RWPE1 (cell line): ENCODE measurements around the gene APOB.

ENCODE experiments used
- CTCF ChIA-PET: fragments of 350-600 bp; sonication (Branson Sonifier 250); formaldehyde crosslinking; extraction: SDS; loops from one replicate; lab custom pipeline; 2021; lab: Yijun Ruan, JAX
- POLR2A ChIA-PET: fragments of 400-600 bp; formaldehyde crosslinking; extraction: SDS; loops from one replicate; lab custom pipeline; 2020; ENCODE audit warnings: antibody characterized with exemption; ENCODE audit not compliant: low non-redundant PET; lab: Yijun Ruan, JAX
- DNase-seq: peaks from one replicate; pipeline ENCODE4 v3.0.0; 2012; ENCODE audit warnings: low spot score
- H3K27ac ChIP-seq: fragments of 450-650 bp; 2 replicates; pipeline ENCODE4 v1.5.1; 2017
- TF ChIP-seq, protein P1 (sequence below): fragments of 450-650 bp; conservative IDR thresholded peaks from 2 replicates; pipeline ENCODE4 v1.5.1; 2017; ENCODE audit warnings: low read depth, mild to moderate bottlenecking

Gene APOB

DNA sequence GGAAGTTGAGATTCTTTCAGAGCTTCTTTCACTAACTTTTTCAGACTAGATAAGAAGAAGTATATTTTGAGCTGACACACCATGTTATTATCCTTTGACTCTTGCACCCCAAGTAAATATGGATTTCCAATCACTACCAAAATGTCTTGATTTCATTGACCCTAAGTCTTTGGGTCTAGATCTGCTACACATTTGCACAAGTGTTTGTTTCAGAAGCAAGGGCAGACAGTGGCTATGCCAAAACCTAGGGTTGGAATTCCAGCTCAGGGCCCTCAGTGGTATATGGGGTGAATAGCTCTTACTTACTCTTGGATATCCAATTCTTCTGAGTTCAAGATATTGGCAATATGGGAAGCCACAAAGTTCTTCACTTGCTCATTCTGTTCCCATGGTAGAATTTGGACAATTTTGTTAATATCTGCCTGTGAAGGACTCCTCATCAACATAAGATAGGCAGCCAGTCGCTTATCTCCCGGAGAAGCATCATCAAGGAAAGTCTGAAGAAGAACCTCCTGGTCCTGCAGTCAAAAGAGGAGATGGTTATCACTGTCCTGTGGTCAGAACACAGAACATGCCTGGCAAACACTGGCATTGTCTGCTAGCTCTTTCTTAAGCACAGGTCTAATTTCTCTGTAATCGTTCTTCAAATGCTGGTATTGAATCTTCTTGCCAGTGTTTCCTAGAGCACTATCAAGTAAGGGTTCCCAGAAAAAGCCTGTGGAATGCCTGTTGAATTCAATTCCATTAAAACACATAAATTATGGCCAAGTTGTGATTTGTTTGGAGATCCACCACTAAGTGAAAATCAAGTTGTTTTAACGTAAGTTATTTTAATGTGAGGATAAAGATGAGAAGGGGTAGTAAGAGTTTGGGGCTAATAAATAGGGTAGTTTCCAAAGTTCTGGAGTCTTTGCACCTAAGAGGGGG, 15.6 kb downstream of the APOB start:
- no peak overlapping the region for H3K27ac ChIP-seq
- POLR2A ChIA-PET, result no interaction called here
- CTCF ChIA-PET, result interaction anchor here (0.6 kb wide), 1 partner anchor 349 kb away, joined by 3 read pairs; no protein-coding TSS in a partner anchor
- TF ChIP-seq, protein P1, sequence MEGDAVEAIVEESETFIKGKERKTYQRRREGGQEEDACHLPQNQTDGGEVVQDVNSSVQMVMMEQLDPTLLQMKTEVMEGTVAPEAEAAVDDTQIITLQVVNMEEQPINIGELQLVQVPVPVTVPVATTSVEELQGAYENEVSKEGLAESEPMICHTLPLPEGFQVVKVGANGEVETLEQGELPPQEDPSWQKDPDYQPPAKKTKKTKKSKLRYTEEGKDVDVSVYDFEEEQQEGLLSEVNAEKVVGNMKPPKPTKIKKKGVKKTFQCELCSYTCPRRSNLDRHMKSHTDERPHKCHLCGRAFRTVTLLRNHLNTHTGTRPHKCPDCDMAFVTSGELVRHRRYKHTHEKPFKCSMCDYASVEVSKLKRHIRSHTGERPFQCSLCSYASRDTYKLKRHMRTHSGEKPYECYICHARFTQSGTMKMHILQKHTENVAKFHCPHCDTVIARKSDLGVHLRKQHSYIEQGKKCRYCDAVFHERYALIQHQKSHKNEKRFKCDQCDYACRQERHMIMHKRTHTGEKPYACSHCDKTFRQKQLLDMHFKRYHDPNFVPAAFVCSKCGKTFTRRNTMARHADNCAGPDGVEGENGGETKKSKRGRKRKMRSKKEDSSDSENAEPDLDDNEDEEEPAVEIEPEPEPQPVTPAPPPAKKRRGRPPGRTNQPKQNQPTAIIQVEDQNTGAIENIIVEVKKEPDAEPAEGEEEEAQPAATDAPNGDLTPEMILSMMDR, result no peak
- no peak for DNase-seq

DNA sequence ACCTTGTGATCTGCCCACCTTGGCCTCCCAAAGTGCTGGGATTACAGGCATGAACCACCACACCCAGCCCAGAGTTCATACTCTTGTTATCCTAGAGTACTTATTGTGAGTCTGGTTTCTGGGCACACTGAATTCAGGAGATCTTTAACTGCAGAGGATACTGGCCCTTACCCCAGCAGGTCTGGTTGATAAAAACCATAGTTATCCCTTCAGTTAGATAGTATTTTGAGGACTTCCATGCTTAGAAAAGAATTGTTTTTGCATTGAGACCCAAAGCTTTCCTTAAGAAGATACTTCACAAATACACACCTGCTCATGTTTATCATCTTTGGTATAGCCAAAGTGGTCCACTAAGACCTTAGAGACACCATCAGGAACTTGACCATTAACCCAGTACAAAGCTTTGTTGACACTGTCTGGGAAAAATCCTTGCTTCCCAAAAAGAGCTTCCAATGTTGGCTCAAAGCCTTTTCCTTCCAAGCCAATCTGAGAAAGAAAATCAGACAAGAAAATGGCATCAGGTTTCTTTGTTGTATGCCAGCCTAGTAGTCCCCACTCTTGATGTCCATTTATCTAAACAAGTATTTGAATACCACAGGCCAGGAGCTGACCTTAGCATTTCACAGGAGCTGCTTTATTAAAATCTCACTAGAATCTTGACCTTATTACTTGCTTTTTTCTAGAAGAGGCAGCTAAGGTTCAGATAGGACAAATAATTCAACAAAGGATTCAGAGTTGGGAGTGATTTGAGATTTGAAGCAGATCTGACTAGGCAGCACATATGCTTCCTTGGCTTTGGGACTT, 17.2 kb downstream of the APOB start:
- DNase-seq, result no peak
- TF ChIP-seq, protein P1, result no peak

GRCh38 chr2:21025690-21026478, 18.0 kb downstream of the APOB start:
- no peak overlapping the region for H3K27ac ChIP-seq
- DNase-seq, result no peak
- POLR2A ChIA-PET, result no interaction called here
- CTCF ChIA-PET, result interaction anchor here (0.5 to 1.0 kb wide), 5 partner anchors 16 to 820 kb away, joined by 3 to 5 read pairs (median 3); no protein-coding TSS in a partner anchor
- TF ChIP-seq, protein P1, result no peak

More for the DNA sequence above, 17.2 kb downstream of the APOB start:
- ChIA-PET CTCF (interaction anchor here (0.8 to 1.0 kb wide), 2 partner anchors 17 to 49 kb away, joined by 3 read pairs; no protein-coding TSS in a partner anchor), POLR2A (no interaction called here)
- H3K27ac ChIP-seq, result no peak overlapping the region

GRCh38 chr2:21024722-21025389, 19.0 kb downstream of the APOB start:
- ChIA-PET POLR2A (no interaction called here), CTCF (interaction anchor here (0.7 kb wide), 1 partner anchor 821 kb away, joined by 5 read pairs; no protein-coding TSS in a partner anchor)
- TF ChIP-seq, protein P1, result no peak
- H3K27ac ChIP-seq, result no peak overlapping the region
- DNase-seq, result no peak

DNA sequence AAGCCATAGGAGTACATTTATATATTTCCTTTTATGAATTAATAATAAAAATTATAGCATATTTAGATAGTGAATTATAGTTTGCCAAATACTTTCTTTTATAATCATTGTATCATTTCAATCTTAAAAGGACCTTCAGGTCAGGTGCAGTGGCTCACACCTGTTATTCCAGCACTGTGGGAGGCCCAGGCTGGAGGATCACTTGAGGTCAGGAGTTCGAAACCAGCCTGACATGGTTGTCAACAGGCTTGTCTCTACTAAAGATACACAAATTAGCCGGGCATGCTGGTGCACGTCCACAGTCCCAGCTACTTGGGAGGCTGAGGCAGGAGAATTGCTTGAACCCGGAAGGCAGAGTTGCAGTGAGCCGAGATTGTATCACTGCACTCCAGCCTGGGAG, 19.7 kb downstream of the APOB start:
- TF ChIP-seq, protein P1, result no peak
- POLR2A ChIA-PET, result no interaction called here
- no peak overlapping the region for H3K27ac ChIP-seq
- CTCF ChIA-PET, result no interaction called here
- DNase-seq, result no peak
